Common myeloid progenitor, CD34-positive (primary cell): Measurements from ENCODE around the gene PTGDS.

Experiments used
- CTCF ChIA-PET: fragments of 350-600 bp; sonication (Branson Sonifier 250); formaldehyde crosslinking; loops from one replicate; lab custom pipeline; 2021; ENCODE audit warnings: antibody characterized with exemption; lab: Charles Lee
- POLR2A ChIA-PET: fragments of 350-600 bp; sonication (Branson Sonifier 250); formaldehyde crosslinking; loops from one replicate; lab custom pipeline; 2021; ENCODE audit warnings: antibody characterized with exemption; lab: Charles Lee
- DNase-seq, 3 donors: peaks; one replicate each; pipeline versions ENCODE4 v3.0.0 to v3.0.0-alpha.2; 2013
- H3K27ac ChIP-seq, 2 experiments: 1 replicate in 1 of 2; 2 replicates in 1 of 2; pipeline ENCODE4 v1.7.0; 2013; ENCODE audit warnings: inconsistent platforms in 2 of 2, low read length in 2 of 2, mild to moderate bottlenecking in 2 of 2, low read depth in 1 of 2, moderate library complexity in 1 of 2; ENCODE audit not compliant: severe bottlenecking in 2 of 2, insufficient read depth in 1 of 2, poor library complexity in 1 of 2
- H3K27me3 ChIP-seq, 5 experiments: replicated peaks in 2 of 5; 1 replicate in 3 of 5; 2 replicates in 2 of 5; pipeline versions ENCODE4 v1.6.1 to v1.7.0; 2013; ENCODE audit warnings: low read length in 4 of 5, mild to moderate bottlenecking in 2 of 5, moderate library complexity in 2 of 5, inconsistent platforms in 1 of 5; ENCODE audit not compliant: insufficient read depth in 5 of 5, control insufficient read depth in 4 of 5
- H3K36me3 ChIP-seq, 4 experiments: 1 replicate in 2 of 4; 2 replicates in 2 of 4; pipeline versions ENCODE4 v1.6.1 to v1.7.0; 2013; ENCODE audit warnings: low read length in 3 of 4, control low read depth in 1 of 4, mild to moderate bottlenecking in 1 of 4; ENCODE audit not compliant: control insufficient read depth in 4 of 4, insufficient read depth in 4 of 4
- H3K4me1 ChIP-seq, 4 experiments: 1 replicate in 3 of 4; 2 replicates in 1 of 4; pipeline versions ENCODE4 v1.6.1 to v1.7.1; 2013; ENCODE audit warnings: low read length in 3 of 4, mild to moderate bottlenecking in 3 of 4, control low read depth in 1 of 4, inconsistent platforms in 1 of 4, moderate library complexity in 1 of 4; ENCODE audit not compliant: control insufficient read depth in 4 of 4, insufficient read depth in 4 of 4; ENCODE audit errors: control extremely low read depth in 1 of 4
- H3K4me3 ChIP-seq, 7 experiments: 1 replicate in 4 of 7; 2 replicates in 3 of 7; pipeline versions ENCODE4 v1.5.1 to v1.7.0; 2013; ENCODE audit warnings: mild to moderate bottlenecking in 7 of 7, low read length in 6 of 7, moderate library complexity in 6 of 7, inconsistent platforms in 2 of 7, low read depth in 2 of 7, control low read depth in 1 of 7; ENCODE audit not compliant: insufficient read depth in 4 of 7, control insufficient read depth in 1 of 7; ENCODE audit errors: extremely low read depth in 1 of 7
- H3K9me3 ChIP-seq, 5 experiments: 1 replicate in 4 of 5; 2 replicates in 1 of 5; pipeline versions ENCODE4 v1.6.1 to v1.7.1; 2013; ENCODE audit warnings: low read length in 4 of 5, mild to moderate bottlenecking in 2 of 5, inconsistent platforms in 1 of 5, low read depth in 1 of 5, moderate library complexity in 1 of 5; ENCODE audit not compliant: control insufficient read depth in 4 of 5, insufficient read depth in 2 of 5; ENCODE audit errors: control extremely low read depth in 1 of 5
- WGBS: methylation state at CpG from one replicate; pipeline ENCODE4 v1.1.5; 2013; ENCODE audit not compliant: insufficient coverage; 5-methylcytosine and 5-hydroxymethylcytosine counted together

PTGDS gene

GRCh38 chr9:136949817-136950655, 27.3 kb upstream of the PTGDS start:
- peak overlapping the region; percentile 46 to 84 for H3K27ac ChIP-seq
- H3K4me1 ChIP-seq: peaks cover 0 to 22% (median 17%) of the 10 kb centered on the region in 4 experiments
- 1% methylated on average over 51 of the region's 63 CpGs for WGBS
- no peaks in the 10 kb centered on the region for H3K36me3 ChIP-seq
- ChIA-PET POLR2A (no interaction called here), CTCF (interaction anchor here (1.1 to 1.8 kb wide), 2 partner anchors 53 to 84 kb away, joined by 3 to 4 read pairs; no protein-coding TSS in a partner anchor)
- peak overlapping the region; percentile 29 to 73 (median 68) for H3K4me3 ChIP-seq
- peak; percentile 94 to 96 (median 94) for DNase-seq
- H3K27me3 ChIP-seq: no peaks in the 10 kb centered on the region
- H3K9me3 ChIP-seq: no peaks in the 10 kb centered on the region

- ChIA-PET POLR2A (no interaction called here), CTCF (interaction anchor here (0.7 to 1.8 kb wide), 4 partner anchors 45 to 83 kb away, joined by 3 to 4 read pairs (median 3); partner anchors contain the start of gene CLIC3)
- 51% methylated on average over 5 of the region's 9 CpGs for WGBS
- Histone ChIP-seq H3K36me3 (no peaks in the 10 kb centered on the region), H3K27me3 (no peaks in the 10 kb centered on the region), H3K27ac (peak overlapping the region; percentile 46 to 84), H3K4me1 (peaks cover 0 to 22% (median 14%) of the 10 kb centered on the region in 4 experiments), H3K9me3 (no peaks in the 10 kb centered on the region), H3K4me3 (peak overlapping the region; percentile 29 to 73 (median 68))
- DNase-seq: no peak
Observed at GRCh38 chr9:136950656-136951276, 26.5 kb upstream of the PTGDS start.

GRCh38 chr9:136951541-136952320, 25.6 kb upstream of the PTGDS start, which contains the start of gene LCN12:
Gene LCN12 (plus strand): TSS chr9:136952273. CDS start chr9:136952328, 55 bp downstream.
- 93% methylated on average over 13 of the region's 14 CpGs for WGBS
- Histone ChIP-seq H3K27me3 (no peaks in the 10 kb centered on the region), H3K9me3 (no peaks in the 10 kb centered on the region), H3K36me3 (no peaks in the 10 kb centered on the region), H3K27ac (no peak within 1 kb of the TSS), H3K4me1 (peaks cover 0 to 22% (median 14%) of the 10 kb centered on the region in 4 experiments), H3K4me3 (no peak within 1 kb of the TSS)
- CTCF ChIA-PET: interaction anchor here (0.7 to 1.8 kb wide), 5 partner anchors 44 to 83 kb away, joined by 3 to 4 read pairs (median 3); partner anchors contain the start of gene CLIC3
- no peak for DNase-seq
- POLR2A ChIA-PET: no interaction called here

GRCh38 chr9:136952321-136952850, 24.9 kb upstream of the PTGDS start:
- POLR2A ChIA-PET: interaction anchor here (0.6 kb wide), 1 partner anchor 177 kb away, joined by 3 read pairs; no protein-coding TSS in a partner anchor
- CTCF ChIA-PET: interaction anchor here (1.0 to 1.8 kb wide), 3 partner anchors 44 to 82 kb away, joined by 3 read pairs; partner anchors contain the start of gene CLIC3

GRCh38 chr9:136952876-136953770, 24.2 kb upstream of the PTGDS start:
- Histone ChIP-seq H3K4me3 (no peak overlapping the region), H3K4me1 (peaks cover 0 to 16% (median 13%) of the 10 kb centered on the region in 4 experiments), H3K27me3 (no peaks in the 10 kb centered on the region), H3K27ac (no peak overlapping the region), H3K9me3 (no peaks in the 10 kb centered on the region), H3K36me3 (no peaks in the 10 kb centered on the region)
- DNase-seq: no peak
- ChIA-PET CTCF (interaction anchor here (1.0 kb wide), 2 partner anchors 43 to 76 kb away, joined by 3 read pairs; partner anchors contain the start of gene CLIC3), POLR2A (interaction anchor here (0.6 kb wide), 1 partner anchor 177 kb away, joined by 3 read pairs; no protein-coding TSS in a partner anchor)
- WGBS: 96% methylated on average over 42 of the region's 44 CpGs

More at GRCh38 chr9:136952321-136952850, 24.9 kb upstream of the PTGDS start:
- Histone ChIP-seq H3K27ac (no peak overlapping the region), H3K27me3 (no peaks in the 10 kb centered on the region), H3K4me1 (peaks cover 0 to 22% (median 14%) of the 10 kb centered on the region in 4 experiments), H3K36me3 (no peaks in the 10 kb centered on the region), H3K9me3 (no peaks in the 10 kb centered on the region), H3K4me3 (no peak overlapping the region)
- no peak for DNase-seq
- 96% methylated on average over 4 of the region's 15 CpGs for WGBS
